Measurements from ENCODE around the gene DCAF16. TPM values are rescaled to one million over a fixed set of nuclear protein-coding genes. Genes with fewer than 3 reads are reported as not detected.

The DCAF16 gene
- total and polyA plus RNA-seq, 2 donors (not counting 3 experiments of a cell fraction or from before 2014, with no cell fraction given), result 13.8 to 35.0 TPM

- H4K20me1 ChIP-seq (replicated peaks; ENCODE audit: control insufficient read depth, extremely low read depth, insufficient read depth, low read length), result no peaks in the 10 kb centered on the region
- H3K9me1 ChIP-seq (replicated peaks; ENCODE audit: control insufficient read depth, extremely low read depth, insufficient read depth, low read length), result no peaks in the 10 kb centered on the region
- BruUV-seq (replicated peaks), result no TSS peak
- no peaks in the 10 kb centered on the region for H3K4me1 ChIP-seq (ENCODE audit: control insufficient read depth, extremely low read depth, insufficient read depth, low read length)
- no peak for TF ChIP-seq GATA2 (IDR thresholded peaks at IDR 0.05; ENCODE audit: insufficient read depth, insufficient read length, low read depth, low read length)
- TF ChIP-seq, protein P1, sequence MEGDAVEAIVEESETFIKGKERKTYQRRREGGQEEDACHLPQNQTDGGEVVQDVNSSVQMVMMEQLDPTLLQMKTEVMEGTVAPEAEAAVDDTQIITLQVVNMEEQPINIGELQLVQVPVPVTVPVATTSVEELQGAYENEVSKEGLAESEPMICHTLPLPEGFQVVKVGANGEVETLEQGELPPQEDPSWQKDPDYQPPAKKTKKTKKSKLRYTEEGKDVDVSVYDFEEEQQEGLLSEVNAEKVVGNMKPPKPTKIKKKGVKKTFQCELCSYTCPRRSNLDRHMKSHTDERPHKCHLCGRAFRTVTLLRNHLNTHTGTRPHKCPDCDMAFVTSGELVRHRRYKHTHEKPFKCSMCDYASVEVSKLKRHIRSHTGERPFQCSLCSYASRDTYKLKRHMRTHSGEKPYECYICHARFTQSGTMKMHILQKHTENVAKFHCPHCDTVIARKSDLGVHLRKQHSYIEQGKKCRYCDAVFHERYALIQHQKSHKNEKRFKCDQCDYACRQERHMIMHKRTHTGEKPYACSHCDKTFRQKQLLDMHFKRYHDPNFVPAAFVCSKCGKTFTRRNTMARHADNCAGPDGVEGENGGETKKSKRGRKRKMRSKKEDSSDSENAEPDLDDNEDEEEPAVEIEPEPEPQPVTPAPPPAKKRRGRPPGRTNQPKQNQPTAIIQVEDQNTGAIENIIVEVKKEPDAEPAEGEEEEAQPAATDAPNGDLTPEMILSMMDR (IDR thresholded peaks at IDR 0.05; ENCODE audit: extremely low read depth in 1 of 2, insufficient read depth in 1 of 2, low read depth in 1 of 2, low read length in 2 of 2), result peak in 1 of 2 donors; percentile 5
- no peak overlapping the region for H3K4me2 ChIP-seq (ENCODE audit: insufficient read depth, low read length)
- no peak for DNase-seq (ENCODE audit: low read depth, low spot score)
- no peaks in the 10 kb centered on the region for H3K36me3 ChIP-seq (ENCODE audit: control insufficient read depth in 2 of 2, extremely low read depth in 1 of 2, insufficient read depth in 2 of 2, low read length in 2 of 2)
- dilution Hi-C loops (cut with MboI; ENCODE audit: extremely low pct_ligation_motif_present, low sequenced_read_pairs), result no loop called here
- H3K79me2 ChIP-seq (ENCODE audit: control insufficient read depth, insufficient read depth, low read length), result no peaks in the 10 kb centered on the region
- ChIA-PET CTCF (interaction anchor here (1.5 kb wide), 2 partner anchors 14 to 15 kb away, joined by 3 read pairs; no protein-coding TSS in a partner anchor), POLR2A (no interaction called here)
- H3K4me3 ChIP-seq (replicated peaks in 1 of 3; ENCODE audit: insufficient read depth in 1 of 3, low read depth in 1 of 3, low read length in 3 of 3), result no peak overlapping the region
- H3K9me3 ChIP-seq (replicated peaks; ENCODE audit: control insufficient read depth, insufficient read depth, low read length), result no peaks in the 10 kb centered on the region
- no peak for FAIRE-seq
- peaks cover 2 to 4% of the 10 kb centered on the region in 2 experiments for H3K27me3 ChIP-seq (ENCODE audit: control insufficient read depth in 2 of 2, insufficient read depth in 2 of 2, low read length in 2 of 2)
- H3K9ac ChIP-seq (replicated peaks; ENCODE audit: extremely low read depth, insufficient read depth, low read length), result no peak overlapping the region
- H3K27ac ChIP-seq (ENCODE audit: insufficient read depth, low read depth, low read length), result no peak overlapping the region
- H2AFZ ChIP-seq (ENCODE audit: low read depth, low read length), result no peak overlapping the region
- intact Hi-C loops (cut with micrococcal nuclease), result no loop called here
Measured at GRCh38 chr4:17762726-17763125, 47.8 kb downstream of the DCAF16 start.

GRCh38 chr4:17761062-17761461, 49.5 kb downstream of the DCAF16 start:
- H4K20me1 ChIP-seq (replicated peaks; ENCODE audit: control insufficient read depth, extremely low read depth, insufficient read depth, low read length), result no peaks in the 10 kb centered on the region
- no peaks in the 10 kb centered on the region for H3K79me2 ChIP-seq (ENCODE audit: control insufficient read depth, insufficient read depth, low read length)
- peaks cover 5 to 7% of the 10 kb centered on the region in 2 experiments for H3K27me3 ChIP-seq (ENCODE audit: control insufficient read depth in 2 of 2, insufficient read depth in 2 of 2, low read length in 2 of 2)
- H3K27ac ChIP-seq (ENCODE audit: insufficient read depth, low read depth, low read length), result no peak overlapping the region
- CTCF ChIA-PET, result no interaction called here
- dilution Hi-C loops (cut with MboI; ENCODE audit: extremely low pct_ligation_motif_present, low sequenced_read_pairs) (no loop called here), intact Hi-C loops (cut with micrococcal nuclease) (no loop called here)
- no TSS peak for BruUV-seq (replicated peaks)
- H3K36me3 ChIP-seq (ENCODE audit: control insufficient read depth in 2 of 2, extremely low read depth in 1 of 2, insufficient read depth in 2 of 2, low read length in 2 of 2), result no peaks in the 10 kb centered on the region
- H3K9me1 ChIP-seq (replicated peaks; ENCODE audit: control insufficient read depth, extremely low read depth, insufficient read depth, low read length), result no peaks in the 10 kb centered on the region
- H3K4me1 ChIP-seq (ENCODE audit: control insufficient read depth, extremely low read depth, insufficient read depth, low read length), result no peaks in the 10 kb centered on the region
- no peak overlapping the region for H3K4me3 ChIP-seq (replicated peaks in 1 of 3; ENCODE audit: insufficient read depth in 1 of 3, low read depth in 1 of 3, low read length in 3 of 3)
- H3K9ac ChIP-seq (replicated peaks; ENCODE audit: extremely low read depth, insufficient read depth, low read length), result no peak overlapping the region
- no peak overlapping the region for H3K4me2 ChIP-seq (ENCODE audit: insufficient read depth, low read length)
- H3K9me3 ChIP-seq (replicated peaks; ENCODE audit: control insufficient read depth, insufficient read depth, low read length), result no peaks in the 10 kb centered on the region
- H2AFZ ChIP-seq (ENCODE audit: low read depth, low read length), result no peak overlapping the region
- FAIRE-seq, result no peak
- no peak for DNase-seq (ENCODE audit: low read depth, low spot score)
- POLR2A ChIA-PET, result no interaction called here
- no peak for TF ChIP-seq GATA2 (IDR thresholded peaks at IDR 0.05; ENCODE audit: insufficient read depth, insufficient read length, low read depth, low read length)
- no peak for TF ChIP-seq EZH2 (IDR thresholded peaks at IDR 0.05; ENCODE audit: borderline replicate concordance, low read depth, low read length, severe bottlenecking)

Measured in endothelial cell of umbilical vein (primary cell).